Suprapubic skin (tissue), 4 donors: Measurements from ENCODE around the gene MTIF2.

Experiments used
- POLR2A ChIP-seq, 2 donors: fragments of 450-650 bp; IDR thresholded peaks; one replicate each; pipeline ENCODE4 v1.6.1; 2017; ENCODE audit warnings: antibody characterized with exemption in 2 of 2, mild to moderate bottlenecking in 2 of 2, moderate library complexity in 2 of 2
- POLR2AphosphoS5 ChIP-seq, 3 donors: sonication (generic); formaldehyde crosslinking; IDR thresholded peaks; one replicate each; pipeline ENCODE4 v1.6.1; 2017; ENCODE audit warnings: antibody characterized with exemption in 3 of 3
- TF ChIP-seq, protein P1 (sequence below), 2 donors: fragments of 200-600 bp in 1 of 2; fragments of 450-650 bp in 1 of 2; sonication (generic) in 1 of 2; IDR thresholded peaks; one replicate each; pipeline ENCODE4 v1.5.1; 2016 to 2019; ENCODE audit warnings: antibody characterized with exemption in 2 of 2, mild to moderate bottlenecking in 1 of 2, moderate library complexity in 1 of 2

DNA sequence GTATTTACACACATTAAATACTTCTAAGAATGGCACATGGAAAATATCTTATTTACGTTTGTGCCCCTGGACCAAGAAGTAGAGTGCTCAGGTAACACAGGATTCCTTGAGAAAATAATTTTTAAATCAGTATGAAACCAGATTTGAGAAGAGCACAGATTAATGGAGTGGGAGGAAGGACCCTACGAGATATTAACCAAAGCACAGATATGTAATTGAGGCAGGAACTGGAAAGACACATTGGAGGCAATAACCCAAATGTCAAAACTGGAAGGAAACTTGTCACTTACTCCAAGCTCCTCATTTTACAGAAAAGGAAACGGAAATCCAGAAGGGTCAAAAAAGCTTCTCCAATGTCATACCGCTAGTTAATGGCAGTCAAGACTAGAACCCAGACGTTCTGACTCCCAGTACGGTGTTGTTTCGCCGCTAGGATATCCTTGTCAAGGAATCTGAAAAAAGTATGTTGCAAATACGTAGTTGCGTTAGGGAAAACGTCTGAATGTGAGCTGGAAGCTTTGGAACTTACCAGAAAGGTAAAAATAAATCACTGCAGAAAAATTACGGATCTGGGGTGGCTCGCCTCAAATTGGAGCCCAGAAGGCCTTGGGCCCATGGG lies 634 bp downstream of the MTIF2 start:
- TF ChIP-seq POLR2A (IDR thresholded peaks at IDR 0.05) (no peak), POLR2AphosphoS5 (IDR thresholded peaks at IDR 0.05) (no peak)
- TF ChIP-seq, protein P1, sequence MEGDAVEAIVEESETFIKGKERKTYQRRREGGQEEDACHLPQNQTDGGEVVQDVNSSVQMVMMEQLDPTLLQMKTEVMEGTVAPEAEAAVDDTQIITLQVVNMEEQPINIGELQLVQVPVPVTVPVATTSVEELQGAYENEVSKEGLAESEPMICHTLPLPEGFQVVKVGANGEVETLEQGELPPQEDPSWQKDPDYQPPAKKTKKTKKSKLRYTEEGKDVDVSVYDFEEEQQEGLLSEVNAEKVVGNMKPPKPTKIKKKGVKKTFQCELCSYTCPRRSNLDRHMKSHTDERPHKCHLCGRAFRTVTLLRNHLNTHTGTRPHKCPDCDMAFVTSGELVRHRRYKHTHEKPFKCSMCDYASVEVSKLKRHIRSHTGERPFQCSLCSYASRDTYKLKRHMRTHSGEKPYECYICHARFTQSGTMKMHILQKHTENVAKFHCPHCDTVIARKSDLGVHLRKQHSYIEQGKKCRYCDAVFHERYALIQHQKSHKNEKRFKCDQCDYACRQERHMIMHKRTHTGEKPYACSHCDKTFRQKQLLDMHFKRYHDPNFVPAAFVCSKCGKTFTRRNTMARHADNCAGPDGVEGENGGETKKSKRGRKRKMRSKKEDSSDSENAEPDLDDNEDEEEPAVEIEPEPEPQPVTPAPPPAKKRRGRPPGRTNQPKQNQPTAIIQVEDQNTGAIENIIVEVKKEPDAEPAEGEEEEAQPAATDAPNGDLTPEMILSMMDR (IDR thresholded peaks at IDR 0.05) = no peak
